Measurements from ENCODE around the gene ACAP2.

DNA sequence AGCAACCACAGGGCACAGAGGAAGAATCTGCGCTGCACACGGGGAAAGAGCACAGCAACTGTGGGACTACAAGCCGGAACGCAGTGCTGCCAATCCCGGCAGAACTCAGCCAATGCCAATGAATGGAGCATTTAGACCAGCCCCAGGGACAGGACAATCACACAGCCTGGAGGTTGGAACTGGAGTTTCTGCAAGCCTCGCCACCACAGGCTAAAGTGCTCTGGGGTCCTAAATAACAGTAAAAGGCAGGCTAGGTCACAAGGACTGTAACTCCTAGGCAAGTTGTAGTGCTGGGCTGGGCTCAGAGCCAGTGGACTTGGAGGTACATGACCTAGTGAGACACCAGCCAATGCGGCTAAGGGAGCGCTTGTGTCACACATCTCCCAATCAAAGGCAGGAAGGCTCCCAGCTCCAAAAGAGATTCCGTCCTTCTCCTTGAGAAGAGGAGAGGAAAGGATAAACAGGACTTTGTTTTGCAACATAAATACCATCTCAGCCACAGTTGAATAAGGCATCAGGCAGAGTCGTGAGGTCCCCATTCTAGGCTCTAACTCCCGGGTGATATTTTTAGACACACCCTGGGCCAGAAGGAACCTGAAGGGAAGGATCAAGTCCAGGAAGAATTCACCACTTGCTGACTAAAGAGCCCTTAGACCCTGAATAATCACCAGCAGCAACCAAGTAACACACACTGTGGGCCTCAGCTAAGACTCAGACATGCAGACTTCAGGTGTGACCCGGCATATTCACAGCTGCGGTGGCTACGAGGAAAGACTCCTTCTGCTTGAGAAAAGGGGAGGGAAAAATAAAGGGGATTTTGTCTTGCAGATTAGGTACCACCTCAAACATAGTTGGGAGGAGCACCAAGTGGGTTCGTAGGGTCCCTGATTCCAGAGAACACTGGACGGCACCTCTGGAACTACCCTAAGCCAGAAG is 86.4 kb downstream of the ACAP2 start:
- no peak for TF ChIP-seq CTCF (IDR thresholded peaks at IDR 0.05)
- TF ChIP-seq POLR2A (IDR thresholded peaks at IDR 0.05) = no peak
- TF ChIP-seq EP300 (IDR thresholded peaks at IDR 0.05) = no peak

Measured in tibial nerve (tissue), 4 donors.